ENCODE data around the gene ADARB2. TPM values are rescaled to one million over a fixed set of nuclear protein-coding genes. Genes with fewer than 3 reads are reported as not detected.
"Not testable (repeated sequence)": the region's sequence is repeated elsewhere in the genome, so short reads cannot be mapped to it uniquely, and the experiment has no call there.

Gene ADARB2
- total and polyA plus RNA-seq, 4 donors, result 0.22 to 1.3 (median 0.55) TPM

- peaks cover 0 to 2% (median 0%) of the 10 kb centered on the region in 4 donors for H3K9me3 ChIP-seq (ENCODE audit: control insufficient read depth in 4 of 4, insufficient read depth in 3 of 4, low read length in 3 of 4)
- 37% methylated on average over 17 of the region's 17 CpGs for WGBS, 2 donors
- no peak overlapping the region for H3K4me3 ChIP-seq
- no peaks in the 10 kb centered on the region for H3K27me3 ChIP-seq (ENCODE audit: control insufficient read depth in 3 of 3, insufficient read depth in 3 of 3, low read length in 2 of 3)
- no peak overlapping the region for H3K27ac ChIP-seq (ENCODE audit: low read depth in 1 of 2, low read length in 1 of 2)
- H3K4me1 ChIP-seq (ENCODE audit: control insufficient read depth in 5 of 5, insufficient read depth in 5 of 5, low read length in 5 of 5), result peaks cover 0 to 7% (median 0%) of the 10 kb centered on the region in 5 donors
- ATAC-seq (ENCODE audit: insufficient read depth, low FRiP score), result no peak
- no peaks in the 10 kb centered on the region for H3K36me3 ChIP-seq (ENCODE audit: control insufficient read depth in 4 of 4, insufficient read depth in 4 of 4, low read length in 4 of 4)
- DNase-seq, result no peak
- TF ChIP-seq CTCF (IDR thresholded peaks at IDR 0.05; ENCODE audit: control extremely low read depth, extremely low read depth), result no peak
- H3K9ac ChIP-seq (ENCODE audit: insufficient read depth in 1 of 2, low read length in 2 of 2), result no peak overlapping the region
These were observed 272.4 kb downstream of the ADARB2 start for GRCh38 chr10:1464881-1465417.

GRCh38 chr10:1463971-1464370 is 273.4 kb downstream of the ADARB2 start:
- H3K9me3 ChIP-seq (ENCODE audit: control insufficient read depth in 4 of 4, insufficient read depth in 3 of 4, low read length in 3 of 4); H3K4me1 ChIP-seq (ENCODE audit: control insufficient read depth in 5 of 5, insufficient read depth in 5 of 5, low read length in 5 of 5); H3K9ac ChIP-seq (ENCODE audit: insufficient read depth in 1 of 2, low read length in 2 of 2); H3K36me3 ChIP-seq (ENCODE audit: control insufficient read depth in 4 of 4, insufficient read depth in 4 of 4, low read length in 4 of 4); H3K27ac ChIP-seq (ENCODE audit: low read depth in 1 of 2, low read length in 1 of 2); DNase-seq; ATAC-seq (ENCODE audit: insufficient read depth, low FRiP score); H3K4me3 ChIP-seq; H3K27me3 ChIP-seq (ENCODE audit: control insufficient read depth in 3 of 3, insufficient read depth in 3 of 3, low read length in 2 of 3): not testable (repeated sequence)
- 85% methylated on average over 26 of the region's 26 CpGs for WGBS, 2 donors

- no peak overlapping the region for H3K9ac ChIP-seq (ENCODE audit: insufficient read depth in 1 of 2, low read length in 2 of 2)
- ATAC-seq (ENCODE audit: insufficient read depth, low FRiP score), result no peak
- peaks cover 0 to 2% (median 0%) of the 10 kb centered on the region in 4 donors for H3K9me3 ChIP-seq (ENCODE audit: control insufficient read depth in 4 of 4, insufficient read depth in 3 of 4, low read length in 3 of 4)
- no peak overlapping the region for H3K27ac ChIP-seq (ENCODE audit: low read depth in 1 of 2, low read length in 1 of 2)
- no peaks in the 10 kb centered on the region for H3K27me3 ChIP-seq (ENCODE audit: control insufficient read depth in 3 of 3, insufficient read depth in 3 of 3, low read length in 2 of 3)
- peaks cover 0 to 7% (median 0%) of the 10 kb centered on the region in 5 donors for H3K4me1 ChIP-seq (ENCODE audit: control insufficient read depth in 5 of 5, insufficient read depth in 5 of 5, low read length in 5 of 5)
- DNase-seq, result no peak
- no peak for TF ChIP-seq CTCF (IDR thresholded peaks at IDR 0.05; ENCODE audit: control extremely low read depth, extremely low read depth)
- 68 to 76% methylated on average over 23 of the region's 23 CpGs for WGBS, 2 donors
- no peaks in the 10 kb centered on the region for H3K36me3 ChIP-seq (ENCODE audit: control insufficient read depth in 4 of 4, insufficient read depth in 4 of 4, low read length in 4 of 4)
- H3K4me3 ChIP-seq, result no peak overlapping the region
These were observed 274.2 kb downstream of the ADARB2 start for GRCh38 chr10:1462994-1463633.

GRCh38 chr10:1462521-1462920 is 274.8 kb downstream of the ADARB2 start:
- TF ChIP-seq CTCF (IDR thresholded peaks at IDR 0.05; ENCODE audit: control extremely low read depth, extremely low read depth), result no peak
- Histone ChIP-seq H3K9ac (ENCODE audit: insufficient read depth in 1 of 2, low read length in 2 of 2) (no peak overlapping the region), H3K27me3 (ENCODE audit: control insufficient read depth in 3 of 3, insufficient read depth in 3 of 3, low read length in 2 of 3) (peaks cover 0 to 2% (median 0%) of the 10 kb centered on the region in 3 donors), H3K4me3 (no peak overlapping the region), H3K9me3 (ENCODE audit: control insufficient read depth in 4 of 4, insufficient read depth in 3 of 4, low read length in 3 of 4) (peaks cover 0 to 2% (median 0%) of the 10 kb centered on the region in 4 donors), H3K36me3 (ENCODE audit: control insufficient read depth in 4 of 4, insufficient read depth in 4 of 4, low read length in 4 of 4) (no peaks in the 10 kb centered on the region), H3K4me1 (ENCODE audit: control insufficient read depth in 5 of 5, insufficient read depth in 5 of 5, low read length in 5 of 5) (peaks cover 0 to 7% (median 0%) of the 10 kb centered on the region in 5 donors), H3K27ac (ENCODE audit: low read depth in 1 of 2, low read length in 1 of 2) (no peak overlapping the region)
- WGBS, 2 donors, result 80 to 94% methylated on average over 1 of the region's 1 CpG
- DNase-seq, result no peak
- no peak for ATAC-seq (ENCODE audit: insufficient read depth, low FRiP score)
